Esophagus muscularis mucosa (tissue), 4 donors: ENCODE measurements around the gene WRNIP1. TPM values are rescaled to one million over a fixed set of nuclear protein-coding genes. Genes with fewer than 3 reads are reported as not detected.

Experiments used
- DNase-seq: peaks from one replicate; pipeline ENCODE4 v3.0.0-alpha.2; 2017; ENCODE audit errors: extremely low spot score
- H3K27ac ChIP-seq, 4 donors: fragments of 200-600 bp; sonication (generic); replicated peaks in 1 of 4; 1 replicate in 3 of 4; 2 replicates in 1 of 4; pipeline ENCODE4 v1.5.1; 2016 to 2019; ENCODE audit warnings: mild to moderate bottlenecking in 1 of 4
- H3K27me3 ChIP-seq, 4 donors: fragments of 200-600 bp; sonication (generic); one replicate each; pipeline versions ENCODE4 v1.5.1 to v1.6.0; 2016 to 2019
- H3K36me3 ChIP-seq, 4 donors: fragments of 200-600 bp; sonication (generic); one replicate each; pipeline ENCODE4 v1.5.1; 2016 to 2019
- H3K4me1 ChIP-seq, 4 donors: fragments of 200-600 bp; sonication (generic); one replicate each; pipeline ENCODE4 v1.5.1; 2016 to 2019
- H3K4me3 ChIP-seq, 4 donors: fragments of 200-600 bp; sonication (generic); 1 replicate in 2 of 4; 2 replicates in 2 of 4; pipeline ENCODE4 v1.5.1; 2016 to 2019; ENCODE audit warnings: mild to moderate bottlenecking in 4 of 4, moderate library complexity in 1 of 4
- H3K9me3 ChIP-seq, 4 donors: fragments of 200-600 bp; sonication (generic); 1 replicate in 3 of 4; 2 replicates in 1 of 4; pipeline ENCODE4 v1.5.1; 2016 to 2019
- EP300 ChIP-seq: sonication (generic); formaldehyde crosslinking; IDR thresholded peaks from one replicate; pipeline ENCODE4 v1.6.1; 2017; ENCODE audit warnings: antibody characterized with exemption
- POLR2A ChIP-seq: fragments of 450-650 bp; IDR thresholded peaks from one replicate; pipeline ENCODE4 v1.6.1; 2017; ENCODE audit warnings: antibody characterized with exemption, moderate library complexity, mild to moderate bottlenecking, low read depth
- POLR2AphosphoS5 ChIP-seq, 2 donors: sonication (generic); formaldehyde crosslinking; IDR thresholded peaks; one replicate each; pipeline ENCODE4 v1.6.1; 2017; ENCODE audit warnings: antibody characterized with exemption in 2 of 2
- WGBS: methylation state at CpG from one replicate; pipeline ENCODE4 v1.1.5; 2018; 5-methylcytosine and 5-hydroxymethylcytosine counted together
- intact Hi-C: fragments of 100-400 bp; cut with DNase I; formaldehyde crosslinking; loops from one replicate; pipeline ENCODE4 v1.15.1; 2023
- total RNA-seq, 4 donors: library from RNA; depleted of rRNA; stranded (reverse); fragments of >200 nt; gene quantifications; one replicate each; pipeline versions ENCODE4 v1.1.0 to v1.2.1, GENCODE V29; 2016
- TF ChIP-seq, protein P1 (sequence below), 3 experiments: fragments of 200-600 bp in 2 of 3; fragments of 450-650 bp in 1 of 3; sonication (generic) in 2 of 3; IDR thresholded peaks; one replicate each; pipeline ENCODE4 v1.5.1; 2017 to 2019; ENCODE audit warnings: antibody characterized with exemption in 3 of 3, mild to moderate bottlenecking in 2 of 3, moderate library complexity in 1 of 3

The WRNIP1 gene
- total RNA-seq, 4 donors from 2014 or later = 55.2 to 77.2 (median 63.7) TPM

GRCh38 chr6:2719093-2719455, 46.1 kb upstream of the WRNIP1 start:
- Histone ChIP-seq H3K4me1 (peaks cover 0 to 11% (median 5%) of the 10 kb centered on the region in 4 donors), H3K36me3 (no peaks in the 10 kb centered on the region), H3K27me3 (no peaks in the 10 kb centered on the region), H3K9me3 (no peaks in the 10 kb centered on the region), H3K27ac (no peak overlapping the region), H3K4me3 (no peak overlapping the region)
- DNase-seq = no peak
- TF ChIP-seq POLR2A (no peak), EP300 (no peak), POLR2AphosphoS5 (IDR thresholded peaks at IDR 0.05) (no peak)
- TF ChIP-seq, protein P1, sequence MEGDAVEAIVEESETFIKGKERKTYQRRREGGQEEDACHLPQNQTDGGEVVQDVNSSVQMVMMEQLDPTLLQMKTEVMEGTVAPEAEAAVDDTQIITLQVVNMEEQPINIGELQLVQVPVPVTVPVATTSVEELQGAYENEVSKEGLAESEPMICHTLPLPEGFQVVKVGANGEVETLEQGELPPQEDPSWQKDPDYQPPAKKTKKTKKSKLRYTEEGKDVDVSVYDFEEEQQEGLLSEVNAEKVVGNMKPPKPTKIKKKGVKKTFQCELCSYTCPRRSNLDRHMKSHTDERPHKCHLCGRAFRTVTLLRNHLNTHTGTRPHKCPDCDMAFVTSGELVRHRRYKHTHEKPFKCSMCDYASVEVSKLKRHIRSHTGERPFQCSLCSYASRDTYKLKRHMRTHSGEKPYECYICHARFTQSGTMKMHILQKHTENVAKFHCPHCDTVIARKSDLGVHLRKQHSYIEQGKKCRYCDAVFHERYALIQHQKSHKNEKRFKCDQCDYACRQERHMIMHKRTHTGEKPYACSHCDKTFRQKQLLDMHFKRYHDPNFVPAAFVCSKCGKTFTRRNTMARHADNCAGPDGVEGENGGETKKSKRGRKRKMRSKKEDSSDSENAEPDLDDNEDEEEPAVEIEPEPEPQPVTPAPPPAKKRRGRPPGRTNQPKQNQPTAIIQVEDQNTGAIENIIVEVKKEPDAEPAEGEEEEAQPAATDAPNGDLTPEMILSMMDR (IDR thresholded peaks at IDR 0.05) = no peak
- WGBS = 58% methylated on average over 2 of the region's 2 CpGs
- intact Hi-C loops = no loop called here

- 87% methylated on average over 3 of the region's 3 CpGs for WGBS
- TF ChIP-seq POLR2A = no peak
- TF ChIP-seq EP300 = no peak
- no peak for TF ChIP-seq POLR2AphosphoS5 (IDR thresholded peaks at IDR 0.05)
- TF ChIP-seq, protein P1 (IDR thresholded peaks at IDR 0.05) = no peak
- Histone ChIP-seq H3K4me1 (peaks cover 0 to 4% (median 1%) of the 10 kb centered on the region in 4 donors), H3K9me3 (no peaks in the 10 kb centered on the region), H3K4me3 (no peak overlapping the region), H3K27me3 (no peaks in the 10 kb centered on the region), H3K36me3 (no peaks in the 10 kb centered on the region), H3K27ac (no peak overlapping the region)
- intact Hi-C loops = no loop called here
- DNase-seq = no peak
Measured at GRCh38 chr6:2721219-2721618, 44.0 kb upstream of the WRNIP1 start.

- H3K9me3 ChIP-seq = no peaks in the 10 kb centered on the region
- no peaks in the 10 kb centered on the region for H3K36me3 ChIP-seq
- no peak overlapping the region for H3K4me3 ChIP-seq
- no peak overlapping the region for H3K27ac ChIP-seq
- intact Hi-C loops = no loop called here
- no peaks in the 10 kb centered on the region for H3K27me3 ChIP-seq
- 79% methylated on average over 8 of the region's 8 CpGs for WGBS
- H3K4me1 ChIP-seq = peaks cover 0 to 24% (median 15%) of the 10 kb centered on the region in 4 donors
- TF ChIP-seq, protein P1 (IDR thresholded peaks at IDR 0.05) = no peak
- TF ChIP-seq EP300 = no peak
- TF ChIP-seq POLR2AphosphoS5 (IDR thresholded peaks at IDR 0.05) = no peak
- TF ChIP-seq POLR2A = no peak
- no peak for DNase-seq
Measured at GRCh38 chr6:2725364-2725988, 39.7 kb upstream of the WRNIP1 start.

GRCh38 chr6:2725999-2726567, 39.1 kb upstream of the WRNIP1 start:
- intact Hi-C loops = no loop called here
- TF ChIP-seq POLR2A (no peak), POLR2AphosphoS5 (IDR thresholded peaks at IDR 0.05) (no peak), EP300 (no peak)
- TF ChIP-seq, protein P1 (IDR thresholded peaks at IDR 0.05) = no peak
- Histone ChIP-seq H3K36me3 (no peaks in the 10 kb centered on the region), H3K27ac (no peak overlapping the region), H3K4me3 (no peak overlapping the region), H3K4me1 (peaks cover 0 to 28% (median 20%) of the 10 kb centered on the region in 4 donors), H3K9me3 (no peaks in the 10 kb centered on the region), H3K27me3 (no peaks in the 10 kb centered on the region)
- no peak for DNase-seq
- WGBS = 48% methylated on average over 8 of the region's 8 CpGs
